RKO (cell line): Measurements from ENCODE around the gene LYRM4.

Source experiments
- DNase-seq: peaks from one replicate; pipeline ENCODE4 v3.0.0-alpha.2; 2016; ENCODE audit warnings: low spot score

LYRM4 gene

DNA sequence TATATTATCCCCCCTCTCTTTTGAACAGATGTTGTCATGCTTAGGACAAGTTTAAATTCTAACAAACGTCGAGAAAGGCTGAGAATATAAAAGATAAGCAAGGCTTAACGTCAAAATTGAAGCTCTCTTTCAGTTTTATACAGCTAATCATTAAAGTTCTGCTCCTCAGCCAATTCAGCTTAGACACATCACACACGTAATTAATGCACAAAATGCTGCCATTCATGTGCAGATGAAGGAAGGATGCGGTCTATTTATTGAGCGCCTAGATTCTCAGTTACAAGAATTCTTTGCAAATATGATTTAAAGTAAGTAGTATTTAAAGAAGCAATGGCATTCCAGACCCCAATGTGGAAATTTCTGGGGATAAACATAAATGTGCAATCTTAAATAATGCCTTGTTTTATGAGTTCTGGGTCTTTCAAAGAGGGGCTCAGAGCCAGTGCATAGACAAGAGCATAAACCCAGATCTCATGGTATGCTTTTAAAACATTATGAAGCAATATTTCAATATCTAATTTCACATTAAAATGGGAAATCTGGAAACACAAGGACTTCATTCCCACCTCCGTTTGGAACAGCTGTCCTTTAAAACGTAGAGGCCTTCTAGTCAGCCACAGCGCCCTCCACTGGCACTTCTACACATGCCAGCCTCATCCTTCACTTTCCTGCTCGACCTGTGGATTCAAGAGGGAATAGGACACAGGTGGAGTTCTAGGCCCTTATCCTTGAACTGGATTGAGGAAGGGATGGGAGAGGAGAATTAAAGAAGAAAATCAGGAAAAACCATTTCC lies 85.8 kb downstream of the LYRM4 start:
- DNase-seq: no peak

DNA sequence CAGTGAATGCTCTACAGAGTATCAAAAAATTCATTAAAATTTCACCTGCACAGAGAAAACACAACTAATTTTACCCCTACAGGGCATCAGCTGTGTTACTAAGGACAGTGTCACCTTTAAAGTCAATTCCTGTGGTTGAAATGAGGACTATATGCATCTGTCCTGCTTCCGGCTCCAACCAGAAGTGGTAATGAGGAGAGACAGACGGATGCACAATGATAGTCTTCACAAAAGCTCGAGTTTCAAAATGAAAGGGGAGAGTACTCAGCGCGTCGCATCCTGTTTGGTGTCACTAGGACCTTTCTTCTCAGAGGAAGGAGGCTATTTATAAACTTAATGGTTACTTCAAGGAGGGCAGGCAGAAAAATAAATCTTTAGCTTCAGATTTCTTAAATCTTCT lies 86.5 kb downstream of the LYRM4 start:
- DNase-seq: no peak

DNA sequence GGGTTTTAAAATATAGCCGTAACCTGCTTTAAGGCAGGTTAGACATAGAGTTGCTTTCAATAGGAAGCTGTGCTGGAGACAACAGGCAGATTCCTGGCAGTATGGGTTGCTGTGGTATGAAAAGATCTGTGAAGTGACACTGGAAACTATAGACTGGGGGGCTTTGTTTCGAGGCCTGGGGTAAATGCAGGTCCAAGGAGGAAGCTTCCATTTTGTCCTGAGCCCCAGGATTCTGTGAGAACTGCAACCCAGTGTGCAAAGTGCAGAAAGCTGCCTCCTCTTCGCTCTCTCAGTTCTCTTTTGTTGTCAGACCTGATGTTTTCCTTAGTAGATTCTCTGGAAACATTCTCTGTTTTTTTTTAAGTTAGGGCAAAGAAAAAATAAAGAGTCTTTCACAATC lies 86.9 kb downstream of the LYRM4 start:
- DNase-seq: no peak

GRCh38 chr6:5172897-5173474 lies 87.8 kb downstream of the LYRM4 start:
- no peak for DNase-seq

GRCh38 chr6:5172041-5172653 lies 88.6 kb downstream of the LYRM4 start:
- no peak for DNase-seq

DNA sequence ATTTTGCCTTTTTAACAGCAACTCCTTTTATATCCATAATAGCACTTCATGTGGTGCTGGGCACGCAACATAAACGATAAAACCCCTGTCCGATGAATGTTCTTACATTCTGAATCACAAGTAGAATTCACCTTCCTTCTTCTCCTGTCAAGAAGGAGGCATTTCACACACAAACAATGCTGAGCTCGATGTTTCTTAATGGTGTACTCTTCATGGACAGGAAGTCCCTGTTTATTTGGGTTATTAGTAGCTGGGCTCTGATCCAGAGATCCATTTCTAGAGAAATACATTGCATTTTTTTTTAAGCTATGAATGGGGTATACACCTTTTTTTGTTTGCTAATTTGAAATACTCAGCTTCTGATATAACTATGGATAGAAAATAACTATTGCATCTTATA lies 93.2 kb downstream of the LYRM4 start:
- DNase-seq: no peak

DNA sequence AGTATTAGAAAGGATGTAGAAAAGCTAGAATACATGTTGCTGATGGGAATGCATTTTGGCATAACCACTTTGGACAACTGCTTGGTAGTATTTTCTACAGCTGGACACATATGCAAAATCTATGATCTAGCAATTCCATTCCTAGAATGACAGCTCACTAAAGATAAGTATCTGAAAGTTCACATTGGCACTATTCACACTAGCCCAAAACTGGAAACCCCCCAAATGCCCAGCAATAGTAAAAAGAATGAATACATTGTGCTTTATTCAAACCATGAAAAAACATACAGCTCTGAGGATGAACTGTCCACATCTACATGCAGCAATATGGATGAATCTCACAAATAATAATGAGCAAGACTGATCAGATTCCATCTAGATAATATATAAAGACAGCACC lies 96.7 kb downstream of the LYRM4 start:
- DNase-seq: no peak

GRCh38 chr6:5163247-5163646 lies 97.5 kb downstream of the LYRM4 start:
- DNase-seq: no peak

GRCh38 chr6:5162355-5162754 lies 98.4 kb downstream of the LYRM4 start:
- DNase-seq: no peak

DNA sequence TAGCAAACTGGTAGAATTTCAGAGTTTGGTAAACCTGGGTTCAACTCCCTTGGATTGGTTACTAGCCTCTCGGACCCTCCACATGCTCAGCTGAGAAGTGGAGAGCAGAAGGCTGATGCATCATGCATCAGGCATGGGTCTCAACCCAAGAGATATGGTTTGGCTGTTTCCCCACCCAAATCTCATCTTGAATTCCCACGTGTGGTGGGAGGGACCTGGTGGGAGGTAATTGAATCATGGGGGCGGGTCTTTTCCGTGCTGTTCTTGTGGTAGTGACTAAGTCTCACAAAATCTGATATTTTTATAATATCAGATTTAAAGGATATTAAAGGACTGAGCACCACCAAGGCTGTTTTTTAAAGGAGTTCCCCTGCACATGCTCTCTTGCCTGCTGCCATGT lies 100.5 kb downstream of the LYRM4 start:
- no peak for DNase-seq

- no peak for DNase-seq
These were observed 101.6 kb downstream of the LYRM4 start for GRCh38 chr6:5159162-5159561.

DNA sequence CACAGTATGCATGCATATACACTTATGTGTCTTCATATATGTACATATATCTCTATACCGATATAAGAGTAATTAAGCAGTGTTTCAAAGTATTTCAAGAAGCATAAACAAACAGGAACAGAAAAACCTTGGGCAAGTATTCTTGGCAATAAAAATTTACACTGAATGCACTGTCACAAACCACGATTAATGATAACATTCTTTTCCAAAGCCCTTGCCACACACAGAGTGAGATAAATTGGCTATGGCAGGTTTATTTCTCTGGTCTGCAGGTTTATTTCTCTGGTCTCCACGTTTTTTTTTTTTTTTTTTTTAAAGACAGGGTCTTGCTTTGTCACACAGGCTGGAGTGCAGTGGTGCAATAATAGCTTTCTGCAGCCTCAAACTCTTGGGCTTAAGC lies 102.6 kb downstream of the LYRM4 start:
- no peak for DNase-seq

DNA sequence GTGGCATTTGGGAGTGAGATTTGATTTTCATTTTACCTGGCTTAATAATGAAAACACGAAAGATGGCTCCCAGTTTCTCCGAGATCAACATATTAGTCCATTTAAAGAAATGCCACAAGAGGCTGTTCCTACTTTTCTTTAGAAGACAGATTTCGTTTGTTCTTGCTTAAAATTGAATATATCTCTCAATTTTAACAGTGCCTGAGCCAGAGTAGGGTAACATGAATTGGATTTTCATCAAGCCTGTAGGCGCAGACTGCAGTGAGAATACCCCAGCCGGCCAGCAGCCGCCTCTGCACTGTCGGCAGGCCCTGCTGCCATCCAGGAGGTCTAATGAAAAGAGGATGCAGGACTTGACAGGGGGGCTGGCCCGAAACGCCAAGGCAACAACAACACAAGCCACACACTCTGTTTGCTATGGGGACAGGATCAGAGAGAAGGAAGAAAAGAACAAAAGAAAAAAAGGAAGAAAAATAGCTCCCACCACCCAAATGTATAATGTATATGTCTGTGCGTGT lies 103.1 kb downstream of the LYRM4 start:
- no peak for DNase-seq

- DNase-seq: no peak
These were observed 104.1 kb downstream of the LYRM4 start for GRCh38 chr6:5156627-5157026.

DNA sequence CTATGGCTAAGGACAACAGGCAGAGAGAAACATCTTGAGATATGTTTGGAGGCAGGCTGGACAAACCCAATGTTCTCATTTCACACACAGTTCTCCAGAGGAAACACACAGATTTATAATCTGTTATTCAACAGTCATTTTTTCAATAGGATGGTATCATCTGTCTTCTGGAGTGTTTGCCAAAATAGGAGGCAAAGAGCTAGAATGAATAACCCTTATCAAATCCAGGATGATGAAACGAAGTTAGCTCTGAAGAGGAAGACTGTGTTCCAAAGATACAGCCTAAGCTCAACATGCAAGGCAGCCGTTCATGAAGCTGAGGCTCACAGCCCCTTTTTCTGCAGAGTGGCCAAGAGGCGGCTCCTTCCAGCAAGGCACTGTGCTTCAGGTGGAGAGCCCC lies 104.8 kb downstream of the LYRM4 start:
- DNase-seq: no peak

GRCh38 chr6:5153186-5153585 lies 107.6 kb downstream of the LYRM4 start:
- DNase-seq: no peak

DNA sequence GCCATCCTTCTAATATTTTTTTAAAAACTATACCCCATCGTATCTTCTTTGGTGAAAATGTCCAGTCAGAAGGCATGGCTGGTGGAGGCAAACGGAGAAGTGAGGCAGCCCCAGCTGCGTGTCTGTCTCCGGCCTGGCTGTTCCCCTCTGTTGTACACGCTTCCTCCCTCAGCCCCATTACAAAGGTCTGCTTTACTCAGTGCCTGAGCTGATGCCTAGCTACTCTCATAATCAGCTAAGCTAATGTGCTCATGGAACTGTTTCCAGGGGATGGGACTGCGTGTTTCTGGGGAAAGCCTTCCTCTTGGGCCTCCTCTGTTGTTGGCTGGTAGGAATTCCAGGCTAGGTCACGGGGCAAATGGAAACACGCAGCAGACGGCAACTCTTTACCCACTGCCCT lies 108.3 kb downstream of the LYRM4 start:
- no peak for DNase-seq

DNA sequence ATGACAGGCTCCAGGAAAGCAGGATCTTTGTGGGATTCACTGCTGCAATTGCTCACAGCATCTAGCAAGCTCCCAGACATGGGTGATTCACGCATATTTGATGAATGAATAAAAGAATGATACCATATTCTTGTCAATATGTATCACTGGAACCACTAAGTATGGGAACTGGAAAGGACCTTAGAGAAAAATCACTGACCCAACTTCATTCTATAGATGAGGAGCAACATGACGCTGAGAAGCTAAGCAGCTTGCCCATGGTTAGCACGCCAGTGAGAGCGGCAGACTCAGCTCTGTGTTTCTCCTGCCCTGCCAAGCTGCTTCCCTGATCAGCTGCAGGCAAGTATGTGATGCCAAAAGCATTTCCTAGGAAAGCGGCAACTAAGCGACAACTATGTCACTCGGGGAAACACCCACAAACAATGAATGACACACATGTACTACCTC lies 108.8 kb downstream of the LYRM4 start:
- peak; percentile 67 for DNase-seq

- no peak for DNase-seq
These were observed 109.3 kb downstream of the LYRM4 start for GRCh38 chr6:5151360-5151954.

GRCh38 chr6:5150551-5151075 lies 110.1 kb downstream of the LYRM4 start:
- no peak for DNase-seq

- no peak for DNase-seq
These were observed 110.9 kb downstream of the LYRM4 start for GRCh38 chr6:5149891-5150290.

GRCh38 chr6:5149159-5149704 lies 111.5 kb downstream of the LYRM4 start:
- no peak for DNase-seq
